GM23338 (cell line): ENCODE data around the gene APOBEC3F.

Experiments used
- CTCF ChIP-seq, 2 experiments: fragments of 200-600 bp in 1 of 2; sonication (generic) in 1 of 2; conservative IDR thresholded peaks; 2 replicates each; pipeline versions ENCODE4 v1.5.1 to v1.6.1; 2016 to 2017; ENCODE audit warnings: antibody characterized with exemption in 2 of 2, low read depth in 2 of 2, mild to moderate bottlenecking in 2 of 2, moderate library complexity in 1 of 2
- EZH2 ChIP-seq: fragments of 200-600 bp; sonication (generic); IDR thresholded peaks from one replicate; pipeline ENCODE4 v1.8.0; 2017; ENCODE audit warnings: antibody characterized with exemption, mild to moderate bottlenecking, low read depth; ENCODE audit not compliant: unreplicated experiment
- EZH2phosphoT487 ChIP-seq: fragments of 200-600 bp; sonication (generic); IDR thresholded peaks from one replicate; pipeline ENCODE4 v1.8.1; 2018; ENCODE audit warnings: antibody characterized with exemption; ENCODE audit not compliant: unreplicated experiment
- JUNB ChIP-seq: IDR thresholded peaks from one replicate; pipeline ENCODE4 v1.6.1; 2016; ENCODE audit warnings: antibody characterized with exemption; ENCODE audit not compliant: unreplicated experiment
- POLR2AphosphoS5 ChIP-seq: IDR thresholded peaks from 2 replicates; pipeline ENCODE4 v1.6.1; 2016; ENCODE audit warnings: antibody characterized with exemption, low read depth
- REST ChIP-seq: IDR thresholded peaks from one replicate; pipeline ENCODE4 v1.6.1; 2018; ENCODE audit warnings: antibody characterized with exemption; ENCODE audit not compliant: unreplicated experiment

GRCh38 chr22:39028281-39028680, 12.4 kb upstream of the APOBEC3F start:
- TF ChIP-seq EZH2phosphoT487 (no peak), CTCF (conservative IDR thresholded peaks at IDR 0.05; ENCODE audit: low read depth in 2 of 2) (no peak), EZH2 (no peak), POLR2AphosphoS5 (no peak), REST (no peak), JUNB (no peak)
